K562 (cell line): ENCODE measurements around the gene SGK1.

Experiments used
- KLF10 ChIP-seq: fragments of 250-450 bp; sonication (Bioruptor Pico); IDR thresholded peaks from 2 replicates; pipeline ENCODE4 v1.6.1; 2021; ENCODE audit warnings: matching md5 sums
- MAFG ChIP-seq: fragments of 450-650 bp; conservative IDR thresholded peaks from 2 replicates; pipeline ENCODE4 v1.6.1; 2016; ENCODE audit warnings: missing genetic modification characterization, missing compliant biosample characterization
- ZNF133 ChIP-seq: fragments of 250-450 bp; sonication (Bioruptor Pico); IDR thresholded peaks from 2 replicates; pipeline ENCODE4 v1.4.0; 2020; ENCODE audit warnings: mild to moderate bottlenecking

GRCh38 chr6:134233180-134233955 is 84.5 kb downstream of the SGK1 start:
- TF ChIP-seq ZNF133, result no peak
- TF ChIP-seq MAFG, result no peak
- no peak for TF ChIP-seq KLF10 (CRISPR knock-in tag)
